Measurements from ENCODE around the gene CEP44.
A peak's percentile ranks its signal among the peaks of the same experiment; 100 is the strongest.
"Not testable (repeated sequence)": the region's sequence is repeated elsewhere in the genome, so short reads cannot be mapped to it uniquely, and the experiment has no call there.

CEP44 gene

GRCh38 chr4:174277433-174277832 lies 6.3 kb upstream of the CEP44 start:
- no peak for DNase-seq
- intact Hi-C loops (cut with DNase I), result no loop called here

- no peak for DNase-seq
- intact Hi-C loops (cut with DNase I), result no loop called here
These were observed 5.2 kb upstream of the CEP44 start for GRCh38 chr4:174278467-174278866.

- DNase-seq, result no peak
- intact Hi-C loops (cut with DNase I), result no loop called here
These were observed 4.1 kb upstream of the CEP44 start for GRCh38 chr4:174279433-174280155.

- DNase-seq, result no peak
- intact Hi-C loops (cut with DNase I), result no loop called here
These were observed 2.5 kb upstream of the CEP44 start for GRCh38 chr4:174281182-174281737.

- DNase-seq, result no peak
- intact Hi-C loops (cut with DNase I), result no loop called here
These were observed 1.8 kb upstream of the CEP44 start for GRCh38 chr4:174281901-174282300.

GRCh38 chr4:174282836-174283506 lies 740 bp upstream of the CEP44 start:
- DNase-seq, result peak; percentile 76 to 97 (median 88)
- intact Hi-C loops (cut with DNase I), result no loop called here

- DNase-seq, result no peak
- intact Hi-C loops (cut with DNase I), result no loop called here
These were observed 776 bp downstream of the CEP44 start for GRCh38 chr4:174284487-174284886.

- intact Hi-C loops (cut with DNase I), result no loop called here
- no peak for DNase-seq
These were observed 3.2 kb downstream of the CEP44 start for GRCh38 chr4:174286870-174287269.

GRCh38 chr4:174292473-174292872 lies 8.8 kb downstream of the CEP44 start:
- intact Hi-C loops (cut with DNase I), result no loop called here
- DNase-seq, result no peak

GRCh38 chr4:174294641-174295040 lies 10.9 kb downstream of the CEP44 start:
- peak in 1 of 10 donors; percentile 39 for DNase-seq
- intact Hi-C loops (cut with DNase I), result not testable (repeated sequence)

GRCh38 chr4:174295142-174295541 lies 11.4 kb downstream of the CEP44 start:
- intact Hi-C loops (cut with DNase I), result not testable (repeated sequence)
- peak in 2 of 10 donors; percentile 25 to 78 for DNase-seq

- intact Hi-C loops (cut with DNase I), result no loop called here
- DNase-seq, result no peak
These were observed 20.0 kb downstream of the CEP44 start for GRCh38 chr4:174303687-174304086.

- intact Hi-C loops (cut with DNase I), result no loop called here
- no peak for DNase-seq
These were observed 21.0 kb downstream of the CEP44 start for GRCh38 chr4:174304664-174305063.

- intact Hi-C loops (cut with DNase I), result no loop called here
- no peak for DNase-seq
These were observed 22.2 kb downstream of the CEP44 start for GRCh38 chr4:174305961-174306360.

GRCh38 chr4:174307694-174308093 lies 24.0 kb downstream of the CEP44 start:
- no peak for DNase-seq

GRCh38 chr4:174312993-174313392 lies 29.3 kb downstream of the CEP44 start:
- intact Hi-C loops (cut with DNase I), result no loop called here
- DNase-seq, result no peak

More at GRCh38 chr4:174307694-174308093, 24.0 kb downstream of the CEP44 start:
- intact Hi-C loops (cut with DNase I), result no loop called here

- DNase-seq, result no peak
- intact Hi-C loops (cut with DNase I), result no loop called here
These were observed 30.6 kb downstream of the CEP44 start for GRCh38 chr4:174314274-174314673.

- DNase-seq, result no peak
- intact Hi-C loops (cut with DNase I), result loop anchor here (5.0 kb wide), 1 partner anchor 92 kb away; no protein-coding TSS in a partner anchor
These were observed 31.1 kb downstream of the CEP44 start for GRCh38 chr4:174314770-174315169.

GRCh38 chr4:174316546-174316945 lies 32.8 kb downstream of the CEP44 start:
- no peak for DNase-seq
- intact Hi-C loops (cut with DNase I), result loop anchor here (5.0 kb wide), 1 partner anchor 94 kb away; no protein-coding TSS in a partner anchor

- intact Hi-C loops (cut with DNase I), result loop anchor here (5.0 kb wide), 1 partner anchor 95 kb away; no protein-coding TSS in a partner anchor
These were observed 33.2 kb downstream of the CEP44 start for GRCh38 chr4:174316954-174317353.

GRCh38 chr4:174317531-174317930 lies 33.8 kb downstream of the CEP44 start:
- intact Hi-C loops (cut with DNase I), result loop anchor here (5.0 kb wide), 1 partner anchor 95 kb away; no protein-coding TSS in a partner anchor

More at GRCh38 chr4:174316954-174317353, 33.2 kb downstream of the CEP44 start:
- DNase-seq, result no peak

More at GRCh38 chr4:174317531-174317930, 33.8 kb downstream of the CEP44 start:
- no peak for DNase-seq

Data from posterior cingulate gyrus (tissue), 11 donors.